Caco-2 (cell line): ENCODE data around the gene NOSIP. TPM values are rescaled to one million over a fixed set of nuclear protein-coding genes. Genes with fewer than 3 reads are reported as not detected.

Experiments used
- BruUV-seq: library from RNA; stranded (reverse); fragments of 400-500 nt; replicated peaks from 2 replicates; lab custom pipeline; 2021; lab: Mats Ljungman, UMichigan
- CTCF ChIA-PET: fragments of 300-600 bp; sonication (Branson Sonifier 250); formaldehyde crosslinking; loops from one replicate; lab custom pipeline; 2022; ENCODE audit warnings: antibody characterized with exemption; lab: Charles Lee
- POLR2A ChIA-PET: fragments of 300-600 bp; sonication (Branson Sonifier 250); formaldehyde crosslinking; loops from one replicate; lab custom pipeline; 2022; ENCODE audit warnings: antibody characterized with exemption; lab: Charles Lee
- DNase-seq, 2 experiments: peaks; one replicate each; pipeline versions ENCODE4 v3.0.0 to v3.0.0-alpha.2; 2020 to 2022
- H3K27me3 ChIP-seq: replicated peaks from 2 replicates; pipeline ENCODE4 v1.6.0; 2011; ENCODE audit warnings: low read length; ENCODE audit not compliant: control insufficient read depth, insufficient read depth
- H3K36me3 ChIP-seq: 2 replicates; pipeline ENCODE4 v1.5.1; 2011; ENCODE audit warnings: low read length; ENCODE audit not compliant: control insufficient read depth, insufficient read depth
- H3K4me1 ChIP-seq: fragments of 250-450 bp; sonication (Bioruptor Pico); 2 replicates; pipeline ENCODE4 v1.5.1; 2020; ENCODE audit warnings: mild to moderate bottlenecking
- H3K4me3 ChIP-seq: 2 replicates; pipeline ENCODE4 v1.5.1; 2011; ENCODE audit warnings: low read depth, mild to moderate bottlenecking, control low read depth, low read length
- H3K9me3 ChIP-seq: fragments of 250-450 bp; sonication (Bioruptor Pico); 2 replicates; pipeline ENCODE4 v1.5.1; 2020; ENCODE audit warnings: mild to moderate bottlenecking, moderate library complexity
- H3K27ac Mint-ChIP-seq: one replicate; pipeline ENCODE4 v1.8.0; 2022; ENCODE audit warnings: mixed read lengths; ENCODE audit not compliant: unreplicated experiment
- H3K27me3 Mint-ChIP-seq: one replicate; pipeline ENCODE4 v1.8.0; 2022; ENCODE audit warnings: mixed read lengths; ENCODE audit not compliant: insufficient read depth, unreplicated experiment
- H3K36me3 Mint-ChIP-seq: one replicate; pipeline ENCODE4 v1.8.0; 2022; ENCODE audit warnings: mild to moderate bottlenecking, mixed read lengths; ENCODE audit not compliant: insufficient read depth, unreplicated experiment
- H3K4me1 Mint-ChIP-seq: one replicate; pipeline ENCODE4 v1.8.0; 2022; ENCODE audit warnings: low read depth, mixed read lengths; ENCODE audit not compliant: unreplicated experiment
- H3K4me3 Mint-ChIP-seq: one replicate; pipeline ENCODE4 v1.8.0; 2022; ENCODE audit warnings: mild to moderate bottlenecking, moderate library complexity, mixed read lengths; ENCODE audit not compliant: unreplicated experiment
- H3K9me3 Mint-ChIP-seq: one replicate; pipeline ENCODE4 v1.8.0; 2022; ENCODE audit warnings: mixed read lengths; ENCODE audit not compliant: unreplicated experiment
- intact Hi-C: fragments of 100-400 bp; cut with micrococcal nuclease; formaldehyde crosslinking; loops from one replicate; pipeline ENCODE4 v1.10.0; 2022; ENCODE audit not compliant: unreplicated experiment
- total RNA-seq: library from RNA; stranded (reverse); gene quantifications from 2 replicates; pipeline ENCODE4 v1.2.3, GENCODE V29; 2022
- TF ChIP-seq, protein P1 (sequence below), 2 experiments: fragments of 200-600 bp in 1 of 2; IDR thresholded peaks; 1 replicate in 1 of 2; 2 replicates in 1 of 2; pipeline versions ENCODE4 v1.5.1 to v1.8.0; 2011 to 2022; ENCODE audit warnings: antibody characterized with exemption in 1 of 2, control low read depth in 1 of 2, inconsistent platforms in 1 of 2, low read depth in 1 of 2, low read length in 1 of 2, mild to moderate bottlenecking in 1 of 2, moderate library complexity in 1 of 2; ENCODE audit not compliant: insufficient read depth in 1 of 2, severe bottlenecking in 1 of 2, unreplicated experiment in 1 of 2

Gene NOSIP
- total RNA-seq, 1 experiment from 2014 or later: 74.7 TPM

DNA sequence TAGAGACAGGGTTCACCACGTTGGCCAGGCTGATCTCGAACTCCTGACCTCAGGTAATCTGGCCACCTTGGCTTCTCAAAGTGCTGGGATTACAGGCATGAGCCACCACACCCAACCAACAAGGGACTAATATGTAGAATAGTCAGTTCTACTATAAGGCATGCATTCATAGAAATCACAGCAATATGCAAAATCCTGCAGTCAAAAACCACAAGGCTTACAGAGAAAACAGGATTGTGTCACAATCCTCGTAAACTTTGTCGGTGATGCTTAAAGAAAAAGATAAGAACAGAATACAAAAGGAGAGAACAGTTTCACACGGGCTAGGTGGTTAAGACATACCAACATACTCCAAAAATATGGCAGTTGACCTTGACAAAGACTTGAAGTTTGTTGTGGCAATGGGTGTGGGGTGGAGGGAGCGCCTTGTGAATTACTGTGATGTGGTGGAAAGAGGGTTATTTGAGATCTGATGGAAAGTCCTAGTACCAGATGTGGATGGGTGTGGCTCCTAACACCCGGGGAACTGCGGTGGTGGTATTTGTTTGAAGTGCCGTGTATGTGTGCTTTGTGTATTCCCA, 12.4 kb downstream of the NOSIP start:
- H3K36me3 ChIP-seq: peaks cover 2% of the 10 kb centered on the region; the same call in 1 of the 2 replicates

DNA sequence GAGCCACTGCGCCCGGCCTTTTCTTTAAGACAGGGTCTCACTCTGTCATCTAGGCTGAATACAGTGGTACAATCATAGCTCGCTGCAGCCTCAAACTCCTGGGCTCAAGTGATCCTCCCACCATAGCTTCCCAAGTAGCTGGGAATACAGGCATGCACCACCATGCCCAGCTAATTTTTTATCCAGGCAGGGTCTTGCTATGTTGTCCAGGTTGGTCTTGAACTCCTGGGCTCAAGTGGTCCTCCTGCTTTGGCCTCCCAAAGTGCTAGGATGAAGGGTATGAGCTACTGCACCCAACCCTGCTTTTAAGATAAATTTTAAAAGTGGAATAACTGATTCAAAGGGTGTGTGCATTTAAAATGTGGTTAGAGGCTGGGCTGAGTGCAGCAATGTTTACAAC, 14.1 kb downstream of the NOSIP start:
- no peaks in the 10 kb centered on the region for H3K27me3 Mint-ChIP-seq
- Histone ChIP-seq H3K4me3 (no peak overlapping the region), H3K9me3 (no peaks in the 10 kb centered on the region), H3K4me1 (peaks cover 5% of the 10 kb centered on the region; the same call in 1 of the 2 replicates), H3K27me3 (no peaks in the 10 kb centered on the region), H3K36me3 (peaks cover 2% of the 10 kb centered on the region; the same call in 1 of the 2 replicates)
- H3K4me3 Mint-ChIP-seq: no peak overlapping the region
- peaks cover 17% of the 10 kb centered on the region for H3K4me1 Mint-ChIP-seq
- TF ChIP-seq, protein P1, sequence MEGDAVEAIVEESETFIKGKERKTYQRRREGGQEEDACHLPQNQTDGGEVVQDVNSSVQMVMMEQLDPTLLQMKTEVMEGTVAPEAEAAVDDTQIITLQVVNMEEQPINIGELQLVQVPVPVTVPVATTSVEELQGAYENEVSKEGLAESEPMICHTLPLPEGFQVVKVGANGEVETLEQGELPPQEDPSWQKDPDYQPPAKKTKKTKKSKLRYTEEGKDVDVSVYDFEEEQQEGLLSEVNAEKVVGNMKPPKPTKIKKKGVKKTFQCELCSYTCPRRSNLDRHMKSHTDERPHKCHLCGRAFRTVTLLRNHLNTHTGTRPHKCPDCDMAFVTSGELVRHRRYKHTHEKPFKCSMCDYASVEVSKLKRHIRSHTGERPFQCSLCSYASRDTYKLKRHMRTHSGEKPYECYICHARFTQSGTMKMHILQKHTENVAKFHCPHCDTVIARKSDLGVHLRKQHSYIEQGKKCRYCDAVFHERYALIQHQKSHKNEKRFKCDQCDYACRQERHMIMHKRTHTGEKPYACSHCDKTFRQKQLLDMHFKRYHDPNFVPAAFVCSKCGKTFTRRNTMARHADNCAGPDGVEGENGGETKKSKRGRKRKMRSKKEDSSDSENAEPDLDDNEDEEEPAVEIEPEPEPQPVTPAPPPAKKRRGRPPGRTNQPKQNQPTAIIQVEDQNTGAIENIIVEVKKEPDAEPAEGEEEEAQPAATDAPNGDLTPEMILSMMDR (IDR thresholded peaks at IDR 0.05; ENCODE audit: insufficient read depth in 1 of 2, low read depth in 1 of 2, low read length in 1 of 2, severe bottlenecking in 1 of 2, unreplicated experiment in 1 of 2): no peak
- no peak overlapping the region for H3K27ac Mint-ChIP-seq
- ChIA-PET POLR2A (interaction anchor here (0.8 kb wide), 1 partner anchor 767 kb away, joined by 3 read pairs; no protein-coding TSS in a partner anchor), CTCF (no interaction called here)
- intact Hi-C loops: no loop called here
- no TSS peak for BruUV-seq
- peaks cover 37% of the 10 kb centered on the region for H3K36me3 Mint-ChIP-seq
- no peak for DNase-seq
- no peaks in the 10 kb centered on the region for H3K9me3 Mint-ChIP-seq

More for the DNA sequence above, 12.4 kb downstream of the NOSIP start:
- H3K9me3 Mint-ChIP-seq: no peaks in the 10 kb centered on the region
- Histone ChIP-seq H3K4me3 (no peak overlapping the region), H3K4me1 (peaks cover 5% of the 10 kb centered on the region; the same call in 1 of the 2 replicates), H3K9me3 (no peaks in the 10 kb centered on the region), H3K27me3 (no peaks in the 10 kb centered on the region)
- H3K36me3 Mint-ChIP-seq: peaks cover 33% of the 10 kb centered on the region
- ChIA-PET POLR2A (interaction anchor here (1.5 kb wide), 1 partner anchor 72 kb away, joined by 12 read pairs; the partner anchor contains the start of gene RPS11), CTCF (no interaction called here)
- peaks cover 17% of the 10 kb centered on the region for H3K4me1 Mint-ChIP-seq
- H3K27ac Mint-ChIP-seq: no peak overlapping the region
- no peaks in the 10 kb centered on the region for H3K27me3 Mint-ChIP-seq
- no peak for DNase-seq
- intact Hi-C loops: no loop called here
- H3K4me3 Mint-ChIP-seq: no peak overlapping the region
- no TSS peak for BruUV-seq
- TF ChIP-seq, protein P1 (IDR thresholded peaks at IDR 0.05; ENCODE audit: insufficient read depth in 1 of 2, low read depth in 1 of 2, low read length in 1 of 2, severe bottlenecking in 1 of 2, unreplicated experiment in 1 of 2): no peak

DNA sequence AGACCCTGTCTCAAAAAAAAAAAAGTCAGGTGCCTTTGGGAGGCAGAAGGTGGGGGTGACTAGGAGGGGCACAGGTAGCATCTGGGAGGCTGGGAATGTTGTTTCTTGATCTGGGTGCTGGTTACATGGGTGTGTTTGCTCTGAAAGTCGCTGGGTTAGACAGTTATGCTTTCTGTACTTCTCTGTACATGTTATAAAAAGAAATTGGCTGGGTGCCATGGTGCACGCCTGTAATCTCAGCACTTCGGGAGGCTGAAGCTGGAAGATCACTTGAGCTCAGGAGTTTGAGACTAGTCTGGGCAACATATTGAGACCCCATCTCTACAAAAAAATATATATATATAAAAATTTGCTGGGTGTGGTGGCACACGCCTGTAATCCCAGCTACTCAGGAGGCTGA, 15.1 kb downstream of the NOSIP start:
- Histone ChIP-seq H3K4me1 (no peaks in the 10 kb centered on the region; the same call in 1 of the 2 replicates), H3K9me3 (no peaks in the 10 kb centered on the region), H3K36me3 (peaks cover 2% of the 10 kb centered on the region; the same call in 1 of the 2 replicates), H3K27me3 (no peaks in the 10 kb centered on the region), H3K4me3 (no peak overlapping the region)
- intact Hi-C loops: no loop called here
- H3K27me3 Mint-ChIP-seq: no peaks in the 10 kb centered on the region
- POLR2A ChIA-PET: interaction anchor here (0.6 kb wide), 1 partner anchor 12 kb away, joined by 3 read pairs; no protein-coding TSS in a partner anchor
- peak overlapping the region; percentile 33 for H3K27ac Mint-ChIP-seq
- TF ChIP-seq, protein P1 (IDR thresholded peaks at IDR 0.05; ENCODE audit: insufficient read depth in 1 of 2, low read depth in 1 of 2, low read length in 1 of 2, severe bottlenecking in 1 of 2, unreplicated experiment in 1 of 2): no peak
- no peak overlapping the region for H3K4me3 Mint-ChIP-seq
- CTCF ChIA-PET: no interaction called here
- H3K9me3 Mint-ChIP-seq: no peaks in the 10 kb centered on the region
- H3K4me1 Mint-ChIP-seq: peaks cover 12% of the 10 kb centered on the region
- no TSS peak for BruUV-seq
- H3K36me3 Mint-ChIP-seq: peaks cover 46% of the 10 kb centered on the region
- no peak for DNase-seq
